ENCODE results near the gene HAAO. TPM values are rescaled to one million over a fixed set of nuclear protein-coding genes. Genes with fewer than 3 reads are reported as not detected.

HAAO gene
- total RNA-seq, 1 experiment from 2014 or later = not detected

GRCh38 chr2:42793334-42794270 is 1.2 kb upstream of the HAAO start:
- no peak for DNase-seq (ENCODE audit: low spot score)

- DNase-seq (ENCODE audit: low spot score) = no peak
Measured at GRCh38 chr2:42792087-42792582, 248 bp downstream of the HAAO start.

DNA sequence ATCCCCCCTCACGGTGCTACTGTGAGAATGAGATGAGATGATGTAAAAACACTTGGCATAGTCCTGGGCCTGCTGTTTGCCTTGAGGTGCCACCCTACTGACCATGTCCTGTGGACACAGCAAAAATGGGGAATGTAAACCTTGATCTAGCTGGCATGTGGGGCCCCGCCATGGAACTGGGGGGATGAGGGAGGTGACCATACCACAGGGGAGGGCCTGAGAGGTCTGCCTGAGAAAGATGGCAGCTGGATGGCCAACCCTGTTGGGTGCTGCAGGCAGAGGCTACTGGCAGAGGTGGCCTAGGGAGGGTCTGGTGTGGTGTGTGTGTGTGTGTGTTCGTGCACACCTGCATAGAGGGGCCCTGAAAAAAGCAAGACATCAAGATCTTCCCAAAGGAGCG is 777 bp downstream of the HAAO start:
- DNase-seq (ENCODE audit: low spot score) = no peak

DNA sequence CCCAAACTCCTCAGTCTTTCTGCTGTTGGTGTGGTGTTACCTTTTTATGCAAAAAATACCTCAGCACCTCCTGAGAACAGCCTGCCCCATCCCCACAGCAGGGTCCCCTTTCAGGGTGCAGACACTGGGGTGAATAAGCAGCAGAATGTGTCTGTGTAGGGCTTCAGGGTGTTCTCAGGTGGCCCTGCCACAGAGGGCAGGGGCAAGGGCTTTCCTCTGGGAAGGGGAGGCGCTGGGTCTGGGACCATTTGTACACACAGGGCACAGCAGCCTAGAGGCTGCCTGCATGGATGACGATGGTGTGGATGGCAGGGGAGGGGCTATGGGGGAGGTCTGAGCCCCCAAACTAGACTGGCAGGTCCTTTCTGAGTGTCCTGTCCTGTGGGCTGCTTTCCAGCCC is 2.6 kb downstream of the HAAO start:
- no peak for DNase-seq (ENCODE audit: low spot score)

DNA sequence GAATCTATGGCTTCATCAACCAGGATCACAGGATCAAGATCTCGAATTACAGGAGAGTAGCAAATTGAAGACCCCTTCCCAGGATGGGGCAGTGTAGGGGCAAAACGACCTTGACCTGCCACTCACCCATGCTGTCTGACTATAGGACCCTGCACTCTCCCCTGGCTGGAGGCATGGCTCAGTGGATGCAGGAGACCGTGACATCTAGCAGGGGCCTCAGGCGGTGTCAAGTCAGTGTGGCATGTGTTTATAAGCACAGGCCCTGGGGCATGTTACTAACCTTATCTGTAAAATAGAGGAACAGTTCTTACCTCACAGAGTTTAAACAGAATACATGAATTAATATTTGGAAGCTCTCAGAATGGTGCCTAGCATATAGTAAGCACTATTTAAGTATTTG is 3.5 kb downstream of the HAAO start:
- DNase-seq (ENCODE audit: low spot score) = no peak

GRCh38 chr2:42788478-42788793 is 3.9 kb downstream of the HAAO start:
- DNase-seq (ENCODE audit: low spot score) = no peak

- no peak for DNase-seq (ENCODE audit: low spot score)
Measured at GRCh38 chr2:42787788-42788477, 4.5 kb downstream of the HAAO start.

- no peak for DNase-seq (ENCODE audit: low spot score)
Measured at GRCh38 chr2:42787424-42787787, 5.0 kb downstream of the HAAO start.

- no peak for DNase-seq (ENCODE audit: low spot score)
Measured at GRCh38 chr2:42786561-42787345, 5.6 kb downstream of the HAAO start.

DNA sequence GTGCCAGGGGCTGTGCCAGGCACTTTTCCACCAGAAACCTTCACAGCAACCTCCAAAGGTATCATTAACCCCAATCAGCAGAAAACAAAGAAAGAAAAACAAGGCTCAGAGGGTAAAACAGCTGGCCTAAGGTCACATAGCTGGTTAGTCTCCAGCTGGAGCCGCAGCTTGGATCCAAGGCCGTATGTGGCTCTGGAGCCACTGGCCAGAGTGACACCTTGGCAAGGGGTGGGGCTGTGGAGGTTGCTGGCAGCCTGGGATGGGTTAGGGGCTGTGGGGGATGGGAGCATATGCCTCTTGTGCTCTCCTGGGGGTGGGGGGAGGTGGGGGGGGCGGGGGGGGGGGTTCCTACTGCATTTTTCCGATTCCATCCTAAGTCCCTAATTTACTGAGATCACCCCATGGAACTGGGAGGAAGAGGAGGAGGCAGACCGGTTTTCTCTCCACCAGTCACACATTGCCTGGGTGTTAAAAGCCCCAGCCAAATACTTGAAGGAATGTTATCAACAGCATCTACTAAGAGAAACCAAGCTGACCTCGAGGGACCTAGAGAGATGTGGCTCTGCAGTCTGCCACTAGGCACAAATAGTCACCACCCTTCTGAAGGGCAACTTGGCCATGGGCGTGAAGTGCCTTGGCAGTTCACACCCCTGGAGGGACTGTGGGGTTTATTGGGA is 8.0 kb downstream of the HAAO start:
- no peak for DNase-seq (ENCODE audit: low spot score)

DNA sequence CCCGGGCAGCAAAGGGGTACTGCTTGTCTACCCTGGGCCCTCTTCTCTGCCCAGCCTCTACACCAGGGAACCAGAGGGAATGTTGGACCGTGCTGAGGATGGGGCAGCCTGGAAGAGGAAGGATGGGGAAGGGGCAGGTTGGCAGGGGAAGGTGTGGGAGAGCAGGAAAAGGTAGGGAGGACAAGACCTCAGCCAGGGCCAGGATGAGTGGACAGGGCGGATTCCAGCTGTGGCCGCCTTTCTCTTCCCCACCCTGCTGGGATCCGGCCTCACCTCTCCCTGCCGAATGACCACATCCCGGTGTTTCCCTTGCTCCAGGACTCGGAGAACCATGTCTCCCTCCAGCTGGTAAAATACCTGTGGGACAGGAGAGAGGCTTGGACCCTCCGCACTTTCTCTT is 8.9 kb downstream of the HAAO start:
- no peak for DNase-seq (ENCODE audit: low spot score)

- no peak for DNase-seq (ENCODE audit: low spot score)
Measured at GRCh38 chr2:42781181-42781580, 11.2 kb downstream of the HAAO start.

- no peak for DNase-seq (ENCODE audit: low spot score)
Measured at GRCh38 chr2:42777883-42778805, 14.2 kb downstream of the HAAO start.

DNA sequence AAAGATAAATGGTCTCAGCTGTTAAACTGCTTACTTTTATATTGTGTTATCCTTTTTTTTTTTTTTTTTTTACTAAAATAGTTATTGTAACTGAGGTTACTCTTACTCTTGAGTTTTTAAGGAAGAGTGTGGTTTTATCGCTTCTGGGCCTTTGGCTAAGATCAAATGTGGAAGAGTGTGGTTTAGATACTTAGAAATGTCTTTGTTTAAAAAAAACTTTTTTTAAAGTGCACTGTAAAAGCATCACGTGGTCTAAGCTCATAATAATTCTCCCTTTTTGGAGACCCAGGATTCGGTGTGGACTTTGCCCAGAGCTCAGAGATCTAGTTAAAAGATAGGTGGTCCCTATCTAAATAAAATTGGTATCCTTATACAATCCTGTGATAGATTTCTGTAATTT is 16.6 kb downstream of the HAAO start:
- DNase-seq (ENCODE audit: low spot score) = no peak

DNA sequence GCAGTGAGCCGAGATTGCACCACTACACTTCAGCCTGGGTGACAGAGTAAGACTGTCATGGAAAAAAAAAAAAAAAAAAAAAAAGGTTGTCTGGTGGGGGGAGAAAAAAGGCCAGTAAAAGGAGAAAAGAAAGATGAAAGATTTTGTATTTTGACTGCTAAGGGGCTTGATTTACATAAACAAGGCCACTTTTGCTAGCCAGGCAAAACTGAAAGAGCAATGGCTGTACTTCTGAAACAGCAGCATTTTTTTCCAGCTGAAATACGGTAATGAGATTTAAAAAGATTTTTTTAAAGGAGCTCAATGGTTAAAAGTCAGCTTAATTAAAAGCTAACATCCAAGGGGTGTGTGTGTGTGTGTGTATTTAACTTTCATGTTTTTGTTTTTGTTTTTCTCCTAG is 17.2 kb downstream of the HAAO start:
- no peak for DNase-seq (ENCODE audit: low spot score)

- no peak for DNase-seq (ENCODE audit: low spot score)
Measured at GRCh38 chr2:42771546-42772153, 20.7 kb downstream of the HAAO start.

DNA sequence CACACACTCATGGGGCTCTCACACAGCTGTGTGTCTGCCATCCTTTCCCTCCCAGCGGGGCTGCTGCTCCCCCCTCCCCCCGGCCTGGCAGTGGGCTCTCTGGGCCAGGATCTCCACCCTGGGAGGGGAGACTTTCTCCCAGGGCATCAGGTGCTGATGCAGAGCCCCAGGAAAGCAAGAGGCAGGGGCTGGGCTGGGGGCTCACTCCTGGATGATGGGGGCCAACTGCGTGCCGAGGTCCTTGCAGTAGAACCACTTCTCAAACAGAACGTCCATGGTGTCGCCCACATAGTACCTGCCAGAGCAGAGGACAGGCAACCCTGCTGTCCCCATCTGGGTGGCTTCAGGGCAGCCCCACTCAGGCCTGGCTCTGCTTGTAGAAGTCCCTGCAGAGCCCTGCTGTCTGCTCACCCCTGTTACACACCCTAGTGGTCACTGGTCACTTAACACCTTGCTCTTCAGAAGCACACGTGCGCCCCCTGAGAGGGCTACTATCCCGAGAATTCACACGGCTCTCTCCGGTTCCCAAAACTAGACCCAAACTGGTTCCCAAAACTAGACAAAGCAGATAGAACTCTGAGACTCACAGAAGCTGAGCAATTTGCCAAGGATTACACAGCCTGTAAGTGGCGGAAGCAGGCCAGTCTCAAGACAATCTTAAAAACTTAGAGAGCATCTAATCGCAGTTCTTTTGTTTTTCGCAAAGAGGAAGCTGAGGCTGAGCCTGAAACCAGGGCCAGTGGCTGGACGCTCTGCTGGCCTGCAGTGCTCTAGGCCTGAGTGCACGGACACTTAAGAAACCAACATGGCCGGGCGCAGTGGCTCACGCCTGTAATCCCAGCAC is 21.9 kb downstream of the HAAO start:
- peak; percentile 59 for DNase-seq (ENCODE audit: low spot score)

GRCh38 chr2:42769583-42770287 is 22.6 kb downstream of the HAAO start:
- no peak for DNase-seq (ENCODE audit: low spot score)
